GM23338 (cell line): ENCODE measurements around the gene SKIC2. TPM values are rescaled to one million over a fixed set of nuclear protein-coding genes. Genes with fewer than 3 reads are reported as not detected.

Experiments
- ATAC-seq: fragments of 200-7000 bp; cut with Tn5 transposase; 3 replicates; pipeline ENCODE4 v1.9.1; 2020
- DNase-seq: peaks from one replicate; pipeline ENCODE4 v3.0.0-alpha.2; 2015; ENCODE audit warnings: low spot score
- H2AFZ ChIP-seq: fragments of 200-600 bp; sonication (generic); 2 replicates; pipeline ENCODE4 v1.8.0; 2016; ENCODE audit warnings: antibody characterized with exemption, mild to moderate bottlenecking, moderate library complexity
- H3F3A ChIP-seq: fragments of 200-600 bp; sonication (generic); replicated peaks from 2 replicates; pipeline ENCODE4 v1.8.0; 2017; ENCODE audit warnings: antibody characterized with exemption, mixed run types, low read depth
- H3K27ac ChIP-seq: fragments of 200-600 bp; sonication (generic); 2 replicates; pipeline ENCODE4 v1.6.1; 2016; ENCODE audit warnings: low read depth
- H3K27me3 ChIP-seq: fragments of 200-600 bp; sonication (generic); 2 replicates; pipeline ENCODE4 v1.8.0; 2016; ENCODE audit warnings: mild to moderate bottlenecking, mixed run types, moderate library complexity; ENCODE audit not compliant: insufficient read depth
- H3K36me3 ChIP-seq: fragments of 200-600 bp; sonication (generic); 2 replicates; pipeline ENCODE4 v1.8.0; 2016; ENCODE audit warnings: mild to moderate bottlenecking; ENCODE audit not compliant: insufficient read depth
- H3K4me1 ChIP-seq: fragments of 200-600 bp; sonication (generic); 2 replicates; pipeline ENCODE4 v1.8.0; 2016; ENCODE audit warnings: mild to moderate bottlenecking, moderate library complexity; ENCODE audit not compliant: insufficient read depth
- H3K4me2 ChIP-seq: fragments of 200-600 bp; sonication (generic); 2 replicates; pipeline ENCODE4 v1.7.1; 2017; ENCODE audit warnings: mixed run types
- H3K4me3 ChIP-seq: fragments of 200-600 bp; sonication (generic); 2 replicates; pipeline ENCODE4 v1.6.1; 2016; ENCODE audit warnings: mixed run types
- H3K79me2 ChIP-seq: fragments of 200-600 bp; sonication (generic); replicated peaks from 2 replicates; pipeline ENCODE4 v1.8.0; 2017; ENCODE audit warnings: mild to moderate bottlenecking; ENCODE audit not compliant: insufficient read depth
- H3K9me2 ChIP-seq: fragments of 200-600 bp; sonication (generic); 2 replicates; pipeline ENCODE4 v1.8.0; 2017; ENCODE audit not compliant: insufficient read depth
- H4K20me1 ChIP-seq: fragments of 200-600 bp; sonication (generic); replicated peaks from 2 replicates; pipeline ENCODE4 v1.8.0; 2017; ENCODE audit warnings: mild to moderate bottlenecking; ENCODE audit not compliant: insufficient read depth
- H3K27ac Mint-ChIP-seq: 2 replicates; pipeline ENCODE4 v1.8.0; 2020; ENCODE audit warnings: inconsistent platforms, mild to moderate bottlenecking, moderate library complexity, mixed read lengths
- H3K27me3 Mint-ChIP-seq: 3 replicates; pipeline ENCODE4 v1.8.0; 2022; ENCODE audit warnings: low read depth, mild to moderate bottlenecking, moderate library complexity, mixed read lengths, inconsistent platforms; ENCODE audit not compliant: insufficient read depth, poor library complexity
- H3K36me3 Mint-ChIP-seq: 3 replicates; pipeline ENCODE4 v1.8.0; 2021; ENCODE audit warnings: low read depth, mild to moderate bottlenecking, inconsistent platforms, moderate library complexity, mixed read lengths
- H3K4me1 Mint-ChIP-seq: 3 replicates; pipeline ENCODE4 v1.8.0; 2020; ENCODE audit warnings: mild to moderate bottlenecking, inconsistent platforms, mixed read lengths
- H3K4me3 Mint-ChIP-seq: 3 replicates; pipeline ENCODE4 v1.8.0; 2021; ENCODE audit warnings: moderate library complexity, mild to moderate bottlenecking, inconsistent platforms, mixed read lengths
- H3K9me3 Mint-ChIP-seq: 3 replicates; pipeline ENCODE4 v1.8.0; 2020; ENCODE audit warnings: moderate library complexity, mild to moderate bottlenecking, inconsistent platforms, mixed read lengths
- EZH2phosphoT487 ChIP-seq: fragments of 200-600 bp; sonication (generic); IDR thresholded peaks from one replicate; pipeline ENCODE4 v1.8.1; 2018; ENCODE audit warnings: antibody characterized with exemption; ENCODE audit not compliant: unreplicated experiment
- ZNF114 ChIP-seq: fragments of 250-450 bp; sonication (Bioruptor Pico); IDR thresholded peaks from 2 replicates; pipeline ENCODE4 v1.5.0; 2020; ENCODE audit warnings: mild to moderate bottlenecking, moderate library complexity
- polyA plus RNA-seq: library from polyadenylated mRNA; unstranded; fragments of >200 nt; fragmentation: Nextera tagmentation; extraction: Ambion mirVana; gene quantifications from 2 replicates; pipeline ENCODE4 v1.2.1, GENCODE V29; 2016
- total RNA-seq: library from RNA; depleted of rRNA; stranded (reverse); fragments of >200 nt; shearing (Covaris generic); gene quantifications from 2 replicates; pipeline ENCODE4 v1.2.3, GENCODE V29; 2014
- TF ChIP-seq, protein P1 (sequence below): fragments of 250-450 bp; sonication (Bioruptor Pico); IDR thresholded peaks from 2 replicates; pipeline ENCODE4 v1.5.0; 2020; ENCODE audit warnings: mild to moderate bottlenecking, moderate library complexity
- TF ChIP-seq, protein P2 (sequence below): IDR thresholded peaks from one replicate; pipeline ENCODE4 v1.6.1; 2018; ENCODE audit warnings: antibody characterized with exemption; ENCODE audit not compliant: unreplicated experiment

The SKIC2 gene
- total and polyA plus RNA-seq, 2 experiments from 2014 or later: 21.6 to 47.2 TPM

DNA sequence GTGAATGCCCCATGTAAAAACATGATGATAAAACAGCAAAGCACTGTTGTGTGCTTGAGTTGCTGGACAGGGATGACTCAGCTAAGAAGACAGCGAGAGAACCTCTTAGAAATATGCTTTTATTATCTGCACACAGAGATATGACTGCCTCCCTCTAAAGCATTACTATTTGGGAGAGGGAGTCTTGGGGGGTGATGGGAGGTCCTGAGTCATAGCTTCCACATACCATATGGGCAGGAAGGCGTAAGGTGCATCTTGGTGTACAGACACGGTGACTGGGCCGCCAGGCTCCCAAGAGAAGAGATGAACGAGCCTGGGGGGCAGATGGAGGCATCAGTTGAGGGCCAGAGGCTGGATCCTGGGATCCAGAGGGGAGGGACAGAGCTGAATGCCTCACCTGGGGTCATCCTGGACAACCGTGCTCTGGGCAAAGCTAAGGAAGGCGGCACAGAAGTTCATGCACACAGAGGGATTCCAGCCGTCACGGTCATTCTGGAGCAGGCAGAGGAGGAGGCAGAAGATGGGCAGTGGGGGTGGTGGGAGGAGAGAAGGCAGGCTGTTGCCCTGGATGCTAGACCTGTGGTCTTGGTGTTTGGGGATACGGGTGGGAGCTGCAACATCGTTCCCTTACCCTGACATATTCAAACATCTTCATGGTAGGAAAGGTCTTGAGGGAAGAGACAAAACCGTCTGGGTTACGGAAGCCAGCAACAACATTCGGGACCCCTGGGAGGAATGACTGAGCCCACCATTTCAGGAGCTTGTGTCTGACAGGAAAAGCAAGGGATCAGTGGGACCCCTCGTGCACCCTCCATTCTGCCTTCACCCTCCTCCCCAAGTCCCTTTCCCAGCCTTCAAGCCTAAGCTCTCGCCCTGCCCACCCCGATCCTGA lies 11.0 kb downstream of the SKIC2 start:
- H3K9me3 Mint-ChIP-seq: peaks cover 13% of the 10 kb centered on the region; the same call in 1 of the 3 replicates
- Histone ChIP-seq H3K9me2 (no peaks in the 10 kb centered on the region), H3K4me3 (no peak overlapping the region), H3K27ac (no peak overlapping the region), H3K4me2 (no peak overlapping the region), H4K20me1 (no peaks in the 10 kb centered on the region; the same call in 1 of the 2 replicates), H3K27me3 (no peaks in the 10 kb centered on the region), H3K79me2 (peaks cover 14% of the 10 kb centered on the region), H3K36me3 (peaks cover 9% of the 10 kb centered on the region), H3F3A (peaks cover 9% of the 10 kb centered on the region), H2AFZ (no peak overlapping the region), H3K4me1 (peaks cover 6% of the 10 kb centered on the region)
- peaks cover 66% of the 10 kb centered on the region for H3K36me3 Mint-ChIP-seq
- TF ChIP-seq, protein P1, sequence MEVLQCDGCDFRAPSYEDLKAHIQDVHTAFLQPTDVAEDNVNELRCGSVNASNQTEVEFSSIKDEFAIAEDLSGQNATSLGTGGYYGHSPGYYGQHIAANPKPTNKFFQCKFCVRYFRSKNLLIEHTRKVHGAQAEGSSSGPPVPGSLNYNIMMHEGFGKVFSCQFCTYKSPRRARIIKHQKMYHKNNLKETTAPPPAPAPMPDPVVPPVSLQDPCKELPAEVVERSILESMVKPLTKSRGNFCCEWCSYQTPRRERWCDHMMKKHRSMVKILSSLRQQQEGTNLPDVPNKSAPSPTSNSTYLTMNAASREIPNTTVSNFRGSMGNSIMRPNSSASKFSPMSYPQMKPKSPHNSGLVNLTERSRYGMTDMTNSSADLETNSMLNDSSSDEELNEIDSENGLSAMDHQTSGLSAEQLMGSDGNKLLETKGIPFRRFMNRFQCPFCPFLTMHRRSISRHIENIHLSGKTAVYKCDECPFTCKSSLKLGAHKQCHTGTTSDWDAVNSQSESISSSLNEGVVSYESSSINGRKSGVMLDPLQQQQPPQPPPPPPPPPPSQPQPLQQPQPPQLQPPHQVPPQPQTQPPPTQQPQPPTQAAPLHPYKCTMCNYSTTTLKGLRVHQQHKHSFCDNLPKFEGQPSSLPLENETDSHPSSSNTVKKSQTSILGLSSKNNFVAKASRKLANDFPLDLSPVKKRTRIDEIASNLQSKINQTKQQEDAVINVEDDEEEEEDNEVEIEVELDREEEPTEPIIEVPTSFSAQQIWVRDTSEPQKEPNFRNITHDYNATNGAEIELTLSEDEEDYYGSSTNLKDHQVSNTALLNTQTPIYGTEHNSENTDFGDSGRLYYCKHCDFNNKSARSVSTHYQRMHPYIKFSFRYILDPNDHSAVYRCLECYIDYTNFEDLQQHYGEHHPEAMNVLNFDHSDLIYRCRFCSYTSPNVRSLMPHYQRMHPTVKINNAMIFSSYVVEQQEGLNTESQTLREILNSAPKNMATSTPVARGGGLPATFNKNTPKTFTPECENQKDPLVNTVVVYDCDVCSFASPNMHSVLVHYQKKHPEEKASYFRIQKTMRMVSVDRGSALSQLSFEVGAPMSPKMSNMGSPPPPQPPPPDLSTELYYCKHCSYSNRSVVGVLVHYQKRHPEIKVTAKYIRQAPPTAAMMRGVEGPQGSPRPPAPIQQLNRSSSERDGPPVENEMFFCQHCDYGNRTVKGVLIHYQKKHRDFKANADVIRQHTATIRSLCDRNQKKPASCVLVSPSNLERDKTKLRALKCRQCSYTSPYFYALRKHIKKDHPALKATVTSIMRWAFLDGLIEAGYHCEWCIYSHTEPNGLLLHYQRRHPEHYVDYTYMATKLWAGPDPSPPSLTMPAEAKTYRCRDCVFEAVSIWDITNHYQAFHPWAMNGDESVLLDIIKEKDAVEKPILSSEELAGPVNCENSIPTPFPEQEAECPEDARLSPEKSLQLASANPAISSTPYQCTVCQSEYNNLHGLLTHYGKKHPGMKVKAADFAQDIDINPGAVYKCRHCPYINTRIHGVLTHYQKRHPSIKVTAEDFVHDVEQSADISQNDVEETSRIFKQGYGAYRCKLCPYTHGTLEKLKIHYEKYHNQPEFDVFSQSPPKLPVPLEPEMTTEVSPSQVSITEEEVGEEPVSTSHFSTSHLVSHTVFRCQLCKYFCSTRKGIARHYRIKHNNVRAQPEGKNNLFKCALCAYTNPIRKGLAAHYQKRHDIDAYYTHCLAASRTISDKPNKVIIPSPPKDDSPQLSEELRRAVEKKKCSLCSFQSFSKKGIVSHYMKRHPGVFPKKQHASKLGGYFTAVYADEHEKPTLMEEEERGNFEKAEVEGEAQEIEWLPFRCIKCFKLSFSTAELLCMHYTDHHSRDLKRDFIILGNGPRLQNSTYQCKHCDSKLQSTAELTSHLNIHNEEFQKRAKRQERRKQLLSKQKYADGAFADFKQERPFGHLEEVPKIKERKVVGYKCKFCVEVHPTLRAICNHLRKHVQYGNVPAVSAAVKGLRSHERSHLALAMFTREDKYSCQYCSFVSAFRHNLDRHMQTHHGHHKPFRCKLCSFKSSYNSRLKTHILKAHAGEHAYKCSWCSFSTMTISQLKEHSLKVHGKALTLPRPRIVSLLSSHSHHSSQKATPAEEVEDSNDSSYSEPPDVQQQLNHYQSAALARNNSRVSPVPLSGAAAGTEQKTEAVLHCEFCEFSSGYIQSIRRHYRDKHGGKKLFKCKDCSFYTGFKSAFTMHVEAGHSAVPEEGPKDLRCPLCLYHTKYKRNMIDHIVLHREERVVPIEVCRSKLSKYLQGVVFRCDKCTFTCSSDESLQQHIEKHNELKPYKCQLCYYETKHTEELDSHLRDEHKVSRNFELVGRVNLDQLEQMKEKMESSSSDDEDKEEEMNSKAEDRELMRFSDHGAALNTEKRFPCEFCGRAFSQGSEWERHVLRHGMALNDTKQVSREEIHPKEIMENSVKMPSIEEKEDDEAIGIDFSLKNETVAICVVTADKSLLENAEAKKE: no peak
- TF ChIP-seq ZNF114 (CRISPR knock-in tag) (no peak), EZH2phosphoT487 (no peak)
- TF ChIP-seq, protein P2, sequence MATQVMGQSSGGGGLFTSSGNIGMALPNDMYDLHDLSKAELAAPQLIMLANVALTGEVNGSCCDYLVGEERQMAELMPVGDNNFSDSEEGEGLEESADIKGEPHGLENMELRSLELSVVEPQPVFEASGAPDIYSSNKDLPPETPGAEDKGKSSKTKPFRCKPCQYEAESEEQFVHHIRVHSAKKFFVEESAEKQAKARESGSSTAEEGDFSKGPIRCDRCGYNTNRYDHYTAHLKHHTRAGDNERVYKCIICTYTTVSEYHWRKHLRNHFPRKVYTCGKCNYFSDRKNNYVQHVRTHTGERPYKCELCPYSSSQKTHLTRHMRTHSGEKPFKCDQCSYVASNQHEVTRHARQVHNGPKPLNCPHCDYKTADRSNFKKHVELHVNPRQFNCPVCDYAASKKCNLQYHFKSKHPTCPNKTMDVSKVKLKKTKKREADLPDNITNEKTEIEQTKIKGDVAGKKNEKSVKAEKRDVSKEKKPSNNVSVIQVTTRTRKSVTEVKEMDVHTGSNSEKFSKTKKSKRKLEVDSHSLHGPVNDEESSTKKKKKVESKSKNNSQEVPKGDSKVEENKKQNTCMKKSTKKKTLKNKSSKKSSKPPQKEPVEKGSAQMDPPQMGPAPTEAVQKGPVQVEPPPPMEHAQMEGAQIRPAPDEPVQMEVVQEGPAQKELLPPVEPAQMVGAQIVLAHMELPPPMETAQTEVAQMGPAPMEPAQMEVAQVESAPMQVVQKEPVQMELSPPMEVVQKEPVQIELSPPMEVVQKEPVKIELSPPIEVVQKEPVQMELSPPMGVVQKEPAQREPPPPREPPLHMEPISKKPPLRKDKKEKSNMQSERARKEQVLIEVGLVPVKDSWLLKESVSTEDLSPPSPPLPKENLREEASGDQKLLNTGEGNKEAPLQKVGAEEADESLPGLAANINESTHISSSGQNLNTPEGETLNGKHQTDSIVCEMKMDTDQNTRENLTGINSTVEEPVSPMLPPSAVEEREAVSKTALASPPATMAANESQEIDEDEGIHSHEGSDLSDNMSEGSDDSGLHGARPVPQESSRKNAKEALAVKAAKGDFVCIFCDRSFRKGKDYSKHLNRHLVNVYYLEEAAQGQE: no peak
- H3K27me3 Mint-ChIP-seq: peaks cover 24% of the 10 kb centered on the region
- DNase-seq (no peak), ATAC-seq (no peak)
- H3K27ac Mint-ChIP-seq: no peak overlapping the region; the same call in 1 of the 2 replicates
- H3K4me3 Mint-ChIP-seq: peak overlapping the region; percentile 33
- peaks cover 8% of the 10 kb centered on the region for H3K4me1 Mint-ChIP-seq
